Vagina (tissue), 2 donors: ENCODE measurements around the gene ZFP3.

Experiments used
- POLR2AphosphoS5 ChIP-seq, 2 donors: sonication (generic); formaldehyde crosslinking; IDR thresholded peaks; one replicate each; pipeline ENCODE4 v1.9.0; 2017; ENCODE audit warnings: antibody characterized with exemption in 2 of 2, mild to moderate bottlenecking in 2 of 2, low read depth in 1 of 2; ENCODE audit not compliant: insufficient read depth in 1 of 2
- TF ChIP-seq, protein P1 (sequence below), 3 experiments: fragments of 450-650 bp in 2 of 3; fragments of 200-600 bp in 1 of 3; sonication (generic) in 1 of 3; IDR thresholded peaks; one replicate each; pipeline ENCODE4 v1.5.1; 2017 to 2019; ENCODE audit warnings: antibody characterized with exemption in 3 of 3, mild to moderate bottlenecking in 2 of 3, moderate library complexity in 2 of 3

DNA sequence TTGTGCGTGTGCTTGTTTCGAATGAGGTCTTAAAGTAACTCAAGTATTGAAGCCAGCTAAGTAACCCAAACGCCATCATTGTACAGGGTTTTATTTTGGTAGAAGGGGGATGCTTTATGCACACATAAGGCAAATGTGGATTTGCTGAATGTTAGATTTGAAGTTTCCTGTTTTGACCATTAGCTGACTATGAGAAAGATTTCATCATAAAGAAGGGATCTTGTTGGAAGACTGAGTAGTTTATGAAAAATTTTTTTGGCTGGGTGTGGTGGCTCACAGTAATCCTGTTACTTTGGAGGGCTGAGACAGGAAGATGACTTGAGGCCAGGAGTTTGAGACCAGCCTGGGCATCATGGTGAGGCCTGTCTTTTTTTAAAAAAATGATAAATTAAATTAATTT, 10.0 kb upstream of the ZFP3 start:
- TF ChIP-seq, protein P1, sequence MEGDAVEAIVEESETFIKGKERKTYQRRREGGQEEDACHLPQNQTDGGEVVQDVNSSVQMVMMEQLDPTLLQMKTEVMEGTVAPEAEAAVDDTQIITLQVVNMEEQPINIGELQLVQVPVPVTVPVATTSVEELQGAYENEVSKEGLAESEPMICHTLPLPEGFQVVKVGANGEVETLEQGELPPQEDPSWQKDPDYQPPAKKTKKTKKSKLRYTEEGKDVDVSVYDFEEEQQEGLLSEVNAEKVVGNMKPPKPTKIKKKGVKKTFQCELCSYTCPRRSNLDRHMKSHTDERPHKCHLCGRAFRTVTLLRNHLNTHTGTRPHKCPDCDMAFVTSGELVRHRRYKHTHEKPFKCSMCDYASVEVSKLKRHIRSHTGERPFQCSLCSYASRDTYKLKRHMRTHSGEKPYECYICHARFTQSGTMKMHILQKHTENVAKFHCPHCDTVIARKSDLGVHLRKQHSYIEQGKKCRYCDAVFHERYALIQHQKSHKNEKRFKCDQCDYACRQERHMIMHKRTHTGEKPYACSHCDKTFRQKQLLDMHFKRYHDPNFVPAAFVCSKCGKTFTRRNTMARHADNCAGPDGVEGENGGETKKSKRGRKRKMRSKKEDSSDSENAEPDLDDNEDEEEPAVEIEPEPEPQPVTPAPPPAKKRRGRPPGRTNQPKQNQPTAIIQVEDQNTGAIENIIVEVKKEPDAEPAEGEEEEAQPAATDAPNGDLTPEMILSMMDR (IDR thresholded peaks at IDR 0.05) = no peak
- TF ChIP-seq POLR2AphosphoS5 (IDR thresholded peaks at IDR 0.05; ENCODE audit: insufficient read depth in 1 of 2, low read depth in 1 of 2) = no peak
